Measurements from ENCODE around the gene DMD. TPM values are rescaled to one million over a fixed set of nuclear protein-coding genes. Genes with fewer than 3 reads are reported as not detected.

DMD gene
- polyA plus RNA-seq, 1 donor from 2014 or later: 21.6 TPM

DNA sequence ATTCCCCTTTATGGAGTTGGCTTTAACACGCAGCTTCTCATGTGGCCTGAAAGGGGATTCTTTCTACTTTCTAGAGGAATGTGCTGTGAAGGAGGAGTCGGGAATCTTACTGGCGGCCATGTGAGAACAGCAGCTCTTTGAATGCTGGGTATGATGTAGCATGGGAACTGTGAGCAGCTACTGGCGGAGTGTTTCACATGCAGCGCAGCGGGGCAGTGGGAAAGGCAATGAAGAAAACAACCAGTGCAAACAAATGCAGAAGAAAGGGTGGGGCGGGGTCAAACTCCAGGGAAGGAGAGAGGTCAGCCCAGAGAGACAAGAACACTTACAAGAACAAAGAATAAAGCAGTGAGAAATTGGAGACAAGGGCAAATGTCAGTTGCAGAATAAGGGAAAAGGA is 1775.8 kb downstream of the DMD start:
- Histone ChIP-seq H3K4me2 (ENCODE audit: low read length) (no peak overlapping the region), H3K27ac (ENCODE audit: low read length) (no peak overlapping the region)

DNA sequence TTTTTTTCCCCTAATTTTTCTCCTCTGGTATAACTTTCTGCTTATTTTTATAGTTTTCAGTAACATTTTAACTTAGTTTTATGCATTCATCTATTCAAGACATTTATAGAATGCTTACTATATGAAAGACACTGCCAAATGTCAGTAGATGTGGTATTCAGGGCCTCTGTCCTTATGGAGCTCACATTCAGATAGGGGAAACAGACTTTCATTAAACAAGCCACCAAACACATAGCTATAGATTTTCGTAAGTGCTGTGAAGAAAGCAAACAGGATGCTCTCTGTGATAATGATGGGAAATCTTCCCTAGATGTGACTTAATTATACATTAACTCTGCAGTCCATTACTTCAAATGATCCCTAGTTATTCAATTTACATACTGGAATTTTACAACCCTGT is 1777.5 kb downstream of the DMD start:
- no peak overlapping the region for H2AFZ ChIP-seq (ENCODE audit: low read depth, low read length)
- H3K9ac ChIP-seq (ENCODE audit: low read length): no peak overlapping the region
- H3K4me2 ChIP-seq (ENCODE audit: low read length): no peak overlapping the region
- H3K9me2 ChIP-seq (ENCODE audit: insufficient read depth, low read length): no peaks in the 10 kb centered on the region
- H3K27ac ChIP-seq (ENCODE audit: low read length): no peak overlapping the region
- no peaks in the 10 kb centered on the region for H3K9me3 ChIP-seq (ENCODE audit: low read length)
- no peak overlapping the region for H3K4me3 ChIP-seq (ENCODE audit: low read length)
- no peaks in the 10 kb centered on the region for H3K36me3 ChIP-seq (ENCODE audit: insufficient read depth, low read length)
- no peaks in the 10 kb centered on the region for H3K79me2 ChIP-seq (replicated peaks; ENCODE audit: insufficient read depth, low read length)
- H3F3A ChIP-seq (ENCODE audit: insufficient read depth, low read length, poor library complexity, severe bottlenecking): no peaks in the 10 kb centered on the region
- no peaks in the 10 kb centered on the region for H3K27me3 ChIP-seq (ENCODE audit: insufficient read depth, low read depth, low read length)
- TF ChIP-seq MXI1 (conservative IDR thresholded peaks at IDR 0.05; ENCODE audit: poor library complexity, severe bottlenecking) (no peak), RAD21 (conservative IDR thresholded peaks at IDR 0.05) (no peak), POLR2AphosphoS5 (IDR thresholded peaks at IDR 0.05) (no peak), EZH2 (IDR thresholded peaks at IDR 0.05; ENCODE audit: borderline replicate concordance, insufficient read depth, low read length, poor library complexity, severe bottlenecking) (no peak), TAF1 (IDR thresholded peaks at IDR 0.05; ENCODE audit: low read depth) (no peak), CTCF (IDR thresholded peaks at IDR 0.05; ENCODE audit: poor library complexity, severe bottlenecking) (no peak), SMC3 (conservative IDR thresholded peaks at IDR 0.05; ENCODE audit: poor library complexity) (no peak), EP300 (conservative IDR thresholded peaks at IDR 0.05; ENCODE audit: poor library complexity, severe bottlenecking) (no peak)
- TF ChIP-seq, protein P1, sequence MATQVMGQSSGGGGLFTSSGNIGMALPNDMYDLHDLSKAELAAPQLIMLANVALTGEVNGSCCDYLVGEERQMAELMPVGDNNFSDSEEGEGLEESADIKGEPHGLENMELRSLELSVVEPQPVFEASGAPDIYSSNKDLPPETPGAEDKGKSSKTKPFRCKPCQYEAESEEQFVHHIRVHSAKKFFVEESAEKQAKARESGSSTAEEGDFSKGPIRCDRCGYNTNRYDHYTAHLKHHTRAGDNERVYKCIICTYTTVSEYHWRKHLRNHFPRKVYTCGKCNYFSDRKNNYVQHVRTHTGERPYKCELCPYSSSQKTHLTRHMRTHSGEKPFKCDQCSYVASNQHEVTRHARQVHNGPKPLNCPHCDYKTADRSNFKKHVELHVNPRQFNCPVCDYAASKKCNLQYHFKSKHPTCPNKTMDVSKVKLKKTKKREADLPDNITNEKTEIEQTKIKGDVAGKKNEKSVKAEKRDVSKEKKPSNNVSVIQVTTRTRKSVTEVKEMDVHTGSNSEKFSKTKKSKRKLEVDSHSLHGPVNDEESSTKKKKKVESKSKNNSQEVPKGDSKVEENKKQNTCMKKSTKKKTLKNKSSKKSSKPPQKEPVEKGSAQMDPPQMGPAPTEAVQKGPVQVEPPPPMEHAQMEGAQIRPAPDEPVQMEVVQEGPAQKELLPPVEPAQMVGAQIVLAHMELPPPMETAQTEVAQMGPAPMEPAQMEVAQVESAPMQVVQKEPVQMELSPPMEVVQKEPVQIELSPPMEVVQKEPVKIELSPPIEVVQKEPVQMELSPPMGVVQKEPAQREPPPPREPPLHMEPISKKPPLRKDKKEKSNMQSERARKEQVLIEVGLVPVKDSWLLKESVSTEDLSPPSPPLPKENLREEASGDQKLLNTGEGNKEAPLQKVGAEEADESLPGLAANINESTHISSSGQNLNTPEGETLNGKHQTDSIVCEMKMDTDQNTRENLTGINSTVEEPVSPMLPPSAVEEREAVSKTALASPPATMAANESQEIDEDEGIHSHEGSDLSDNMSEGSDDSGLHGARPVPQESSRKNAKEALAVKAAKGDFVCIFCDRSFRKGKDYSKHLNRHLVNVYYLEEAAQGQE (IDR thresholded peaks at IDR 0.05; ENCODE audit: borderline replicate concordance): no peak
- no peaks in the 10 kb centered on the region for H4K20me1 ChIP-seq (ENCODE audit: insufficient read depth)

More for the DNA sequence above, 1775.8 kb downstream of the DMD start:
- H3F3A ChIP-seq (ENCODE audit: insufficient read depth, low read length, poor library complexity, severe bottlenecking): no peaks in the 10 kb centered on the region
- no peak overlapping the region for H3K9ac ChIP-seq (ENCODE audit: low read length)
- no peak overlapping the region for H3K4me3 ChIP-seq (ENCODE audit: low read length)
- no peaks in the 10 kb centered on the region for H3K9me2 ChIP-seq (ENCODE audit: insufficient read depth, low read length)
- no peaks in the 10 kb centered on the region for H4K20me1 ChIP-seq (ENCODE audit: insufficient read depth)
- no peaks in the 10 kb centered on the region for H3K27me3 ChIP-seq (ENCODE audit: insufficient read depth, low read depth, low read length)
- TF ChIP-seq EZH2 (IDR thresholded peaks at IDR 0.05; ENCODE audit: borderline replicate concordance, insufficient read depth, low read length, poor library complexity, severe bottlenecking) (no peak), POLR2AphosphoS5 (IDR thresholded peaks at IDR 0.05) (no peak), TAF1 (IDR thresholded peaks at IDR 0.05; ENCODE audit: low read depth) (no peak), RAD21 (conservative IDR thresholded peaks at IDR 0.05) (no peak), CTCF (IDR thresholded peaks at IDR 0.05; ENCODE audit: poor library complexity, severe bottlenecking) (no peak), MXI1 (conservative IDR thresholded peaks at IDR 0.05; ENCODE audit: poor library complexity, severe bottlenecking) (no peak), SMC3 (conservative IDR thresholded peaks at IDR 0.05; ENCODE audit: poor library complexity) (no peak), EP300 (conservative IDR thresholded peaks at IDR 0.05; ENCODE audit: poor library complexity, severe bottlenecking) (no peak)
- TF ChIP-seq, protein P1 (IDR thresholded peaks at IDR 0.05; ENCODE audit: borderline replicate concordance): no peak
- no peaks in the 10 kb centered on the region for H3K36me3 ChIP-seq (ENCODE audit: insufficient read depth, low read length)
- H3K79me2 ChIP-seq (replicated peaks; ENCODE audit: insufficient read depth, low read length): no peaks in the 10 kb centered on the region
- H2AFZ ChIP-seq (ENCODE audit: low read depth, low read length): no peak overlapping the region
- no peaks in the 10 kb centered on the region for H3K9me3 ChIP-seq (ENCODE audit: low read length)
